CD4-positive, CD25-positive, alpha-beta regulatory T cell (primary cell): ENCODE results near the gene MUC13. TPM values are rescaled to one million over a fixed set of nuclear protein-coding genes. Genes with fewer than 3 reads are reported as not detected.

Experiments used
- ATAC-seq, 2 donors: fragments of 150-1000 bp; cut with Tn5 transposase; one replicate each; pipeline ENCODE4 v1.10.0; 2021; ENCODE audit warnings: low read depth in 2 of 2, moderate number of reproducible peaks in 2 of 2, moderate library complexity in 1 of 2
- DNase-seq, 3 donors: peaks; one replicate each; pipeline versions ENCODE4 v3.0.0 to v3.0.0-alpha.2; 2012 to 2022; ENCODE audit warnings: mixed read lengths in 1 of 3
- H3K27ac ChIP-seq: one replicate; pipeline ENCODE4 v1.7.0; 2013; ENCODE audit warnings: mild to moderate bottlenecking, low read length; ENCODE audit not compliant: insufficient read depth, poor library complexity, severe bottlenecking
- H3K27me3 ChIP-seq: one replicate; pipeline ENCODE4 v1.7.0; 2013; ENCODE audit warnings: low read length; ENCODE audit not compliant: control insufficient read depth, insufficient read depth
- H3K36me3 ChIP-seq: one replicate; pipeline ENCODE4 v1.7.0; 2013; ENCODE audit warnings: mild to moderate bottlenecking, low read length, moderate library complexity; ENCODE audit not compliant: control insufficient read depth, insufficient read depth
- H3K4me1 ChIP-seq: 2 replicates; pipeline ENCODE4 v1.7.0; 2013; ENCODE audit warnings: mild to moderate bottlenecking, low read length; ENCODE audit not compliant: insufficient read depth, control insufficient read depth, poor library complexity, severe bottlenecking
- H3K4me3 ChIP-seq: one replicate; pipeline ENCODE4 v1.7.0; 2013; ENCODE audit warnings: low read depth, mild to moderate bottlenecking, low read length, moderate library complexity
- H3K9me3 ChIP-seq, 2 experiments: 1 replicate in 1 of 2; 2 replicates in 1 of 2; pipeline ENCODE4 v1.7.0; 2013; ENCODE audit warnings: low read length in 2 of 2, mild to moderate bottlenecking in 1 of 2, moderate library complexity in 1 of 2; ENCODE audit not compliant: control insufficient read depth in 2 of 2
- H3K27ac Mint-ChIP-seq, 3 donors: one replicate each; pipeline ENCODE4 v1.8.0; 2020 to 2022; ENCODE audit warnings: mild to moderate bottlenecking in 3 of 3, mixed read lengths in 3 of 3, moderate library complexity in 2 of 3
- H3K27me3 Mint-ChIP-seq: one replicate; pipeline ENCODE4 v1.8.0; 2022; ENCODE audit warnings: mild to moderate bottlenecking, mixed read lengths
- H3K36me3 Mint-ChIP-seq: one replicate; pipeline ENCODE4 v1.8.0; 2020; ENCODE audit warnings: mixed read lengths
- H3K4me1 Mint-ChIP-seq, 4 donors: one replicate each; pipeline ENCODE4 v1.8.0; 2020 to 2022; ENCODE audit warnings: mixed read lengths in 4 of 4, mild to moderate bottlenecking in 1 of 4
- H3K4me3 Mint-ChIP-seq, 4 donors: one replicate each; pipeline ENCODE4 v1.8.0; 2020 to 2022; ENCODE audit warnings: mild to moderate bottlenecking in 4 of 4, mixed read lengths in 4 of 4, moderate library complexity in 3 of 4
- H3K9me3 Mint-ChIP-seq, 7 donors: one replicate each; pipeline ENCODE4 v1.8.0; 2020 to 2022; ENCODE audit warnings: mixed read lengths in 7 of 7, mild to moderate bottlenecking in 3 of 7, moderate library complexity in 2 of 7
- polyA plus RNA-seq, 4 donors: library from polyadenylated mRNA; unstranded; fragments of 300-500 nt; fragmentation: Illumina TruSeq; gene quantifications; one replicate each; pipeline ENCODE4 v1.2.3, GENCODE V29; 2021
- total RNA-seq: library from RNA; stranded (reverse); gene quantifications from one replicate; pipeline ENCODE4 v1.2.3, GENCODE V29; 2022

The MUC13 gene, protein sequence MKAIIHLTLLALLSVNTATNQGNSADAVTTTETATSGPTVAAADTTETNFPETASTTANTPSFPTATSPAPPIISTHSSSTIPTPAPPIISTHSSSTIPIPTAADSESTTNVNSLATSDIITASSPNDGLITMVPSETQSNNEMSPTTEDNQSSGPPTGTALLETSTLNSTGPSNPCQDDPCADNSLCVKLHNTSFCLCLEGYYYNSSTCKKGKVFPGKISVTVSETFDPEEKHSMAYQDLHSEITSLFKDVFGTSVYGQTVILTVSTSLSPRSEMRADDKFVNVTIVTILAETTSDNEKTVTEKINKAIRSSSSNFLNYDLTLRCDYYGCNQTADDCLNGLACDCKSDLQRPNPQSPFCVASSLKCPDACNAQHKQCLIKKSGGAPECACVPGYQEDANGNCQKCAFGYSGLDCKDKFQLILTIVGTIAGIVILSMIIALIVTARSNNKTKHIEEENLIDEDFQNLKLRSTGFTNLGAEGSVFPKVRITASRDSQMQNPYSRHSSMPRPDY
- total RNA-seq (0.49 TPM), polyA plus RNA-seq (not detected)

- peaks cover 39% of the 10 kb centered on the region for H3K27me3 Mint-ChIP-seq
- no peak within 1 kb of the TSS for H3K27ac Mint-ChIP-seq
- no peak within 1 kb of the TSS for H3K27ac ChIP-seq
- H3K9me3 Mint-ChIP-seq: peaks cover 0 to under 1% (median 0%) of the 10 kb centered on the region in 7 donors
- H3K4me1 ChIP-seq: no peaks in the 10 kb centered on the region
- H3K4me3 ChIP-seq: no peak within 1 kb of the TSS
- no peaks in the 10 kb centered on the region for H3K36me3 ChIP-seq
- H3K9me3 ChIP-seq: no peaks in the 10 kb centered on the region
- no peaks in the 10 kb centered on the region for H3K27me3 ChIP-seq
- DNase-seq: no peak
- H3K4me3 Mint-ChIP-seq: no peak within 1 kb of the TSS
- no peak for ATAC-seq
- no peaks in the 10 kb centered on the region for H3K36me3 Mint-ChIP-seq
- H3K4me1 Mint-ChIP-seq: no peaks in the 10 kb centered on the region
Observed at GRCh38 chr3:124934577-124934976, at the start of gene MUC13. TSS of gene MUC13 (minus strand) at chr3:124934751. CDS start at chr3:124934712, 39 bp downstream.

DNA sequence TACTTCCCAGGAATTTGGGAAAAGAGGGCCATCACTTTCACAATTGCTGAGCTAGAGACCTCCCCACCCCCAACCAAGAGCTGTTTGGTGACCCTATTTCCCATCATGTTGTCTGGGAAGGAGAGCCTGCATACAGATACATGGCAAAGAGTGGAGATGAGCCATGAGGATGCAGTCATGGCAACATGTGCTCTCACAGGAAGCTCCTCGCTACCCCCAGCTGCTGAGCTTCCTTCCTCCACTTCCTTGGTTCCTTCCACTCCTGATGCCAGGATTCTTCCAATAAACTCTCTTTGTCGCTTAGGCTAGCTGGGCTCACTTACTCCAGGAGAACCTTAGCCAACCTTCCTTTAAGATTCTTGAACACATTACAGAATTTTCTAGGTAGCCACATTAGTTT lies 48.3 kb upstream of the MUC13 start:
- H3K4me3 ChIP-seq: no peak overlapping the region
- Mint-ChIP-seq H3K36me3 (peaks cover 18% of the 10 kb centered on the region), H3K4me1 (peaks cover 0 to 2% (median 0%) of the 10 kb centered on the region in 4 donors), H3K9me3 (no peaks in the 10 kb centered on the region), H3K4me3 (no peak overlapping the region), H3K27ac (no peak overlapping the region), H3K27me3 (no peaks in the 10 kb centered on the region)
- H3K27ac ChIP-seq: no peak overlapping the region
- no peaks in the 10 kb centered on the region for H3K27me3 ChIP-seq
- no peaks in the 10 kb centered on the region for H3K4me1 ChIP-seq
- H3K9me3 ChIP-seq: no peaks in the 10 kb centered on the region
- peaks cover 13% of the 10 kb centered on the region for H3K36me3 ChIP-seq
- ATAC-seq (no peak), DNase-seq (no peak)

DNA sequence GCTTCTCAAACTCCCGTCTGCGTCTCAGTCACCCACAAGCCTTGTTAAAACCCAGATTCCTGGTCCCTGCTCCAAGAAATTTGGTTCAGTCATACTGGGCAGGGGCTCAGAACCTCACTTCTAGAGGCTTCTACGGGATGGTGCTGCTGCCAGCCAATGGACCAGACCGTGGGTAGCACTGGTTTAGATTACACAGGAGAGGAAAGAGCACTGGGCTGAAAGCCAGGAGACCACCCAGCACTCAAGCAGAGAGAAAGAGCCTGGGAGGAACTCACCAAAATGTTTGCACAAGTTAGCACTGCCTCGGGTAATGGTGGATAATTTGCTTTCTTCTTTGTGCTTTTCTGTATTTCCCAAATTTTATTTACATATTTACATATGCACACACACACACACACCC lies 46.9 kb upstream of the MUC13 start:
- peaks cover 0 to 2% (median 0%) of the 10 kb centered on the region in 4 donors for H3K4me1 Mint-ChIP-seq
- no peak for ATAC-seq
- H3K9me3 Mint-ChIP-seq: no peaks in the 10 kb centered on the region
- Histone ChIP-seq H3K9me3 (no peaks in the 10 kb centered on the region), H3K27ac (no peak overlapping the region), H3K4me1 (no peaks in the 10 kb centered on the region), H3K27me3 (no peaks in the 10 kb centered on the region), H3K36me3 (peaks cover 15% of the 10 kb centered on the region), H3K4me3 (no peak overlapping the region)
- peak overlapping the region in 1 of 3 donors; percentile 64 for H3K27ac Mint-ChIP-seq
- DNase-seq: no peak
- H3K36me3 Mint-ChIP-seq: peaks cover 31% of the 10 kb centered on the region
- no peak overlapping the region for H3K4me3 Mint-ChIP-seq
- H3K27me3 Mint-ChIP-seq: no peaks in the 10 kb centered on the region

- Histone ChIP-seq H3K27ac (no peak overlapping the region), H3K27me3 (no peaks in the 10 kb centered on the region), H3K4me1 (no peaks in the 10 kb centered on the region), H3K4me3 (no peak overlapping the region), H3K9me3 (no peaks in the 10 kb centered on the region), H3K36me3 (peaks cover 30% of the 10 kb centered on the region)
- Mint-ChIP-seq H3K27ac (no peak overlapping the region), H3K4me1 (peaks cover 0 to 2% (median 0%) of the 10 kb centered on the region in 4 donors), H3K36me3 (peaks cover 34% of the 10 kb centered on the region), H3K4me3 (no peak overlapping the region), H3K27me3 (no peaks in the 10 kb centered on the region), H3K9me3 (no peaks in the 10 kb centered on the region)
- DNase-seq (no peak), ATAC-seq (no peak)
Observed at GRCh38 chr3:124978627-124979026, 44.1 kb upstream of the MUC13 start.

DNA sequence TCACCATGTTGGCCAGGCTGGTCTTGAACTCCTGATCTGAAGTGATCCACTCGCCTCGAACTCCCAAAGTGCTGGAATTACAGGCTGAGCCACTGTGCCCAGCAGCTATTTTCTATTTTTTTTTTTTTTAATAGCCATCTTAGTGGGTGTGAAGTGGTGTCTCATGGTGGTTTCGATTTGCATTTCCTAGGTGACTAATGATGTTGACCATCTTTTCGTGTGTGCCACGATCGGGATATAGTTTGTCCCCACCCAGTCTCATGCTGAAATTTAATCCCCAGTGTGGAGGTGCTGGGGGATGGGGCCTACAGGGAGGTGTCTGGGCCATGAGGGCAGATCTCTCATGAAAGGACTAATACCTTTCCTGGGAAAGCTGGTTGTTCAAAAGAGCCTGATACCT lies 41.8 kb upstream of the MUC13 start:
- no peaks in the 10 kb centered on the region for H3K9me3 Mint-ChIP-seq
- Histone ChIP-seq H3K4me1 (no peaks in the 10 kb centered on the region), H3K9me3 (no peaks in the 10 kb centered on the region), H3K36me3 (peaks cover 39% of the 10 kb centered on the region), H3K4me3 (no peak overlapping the region), H3K27me3 (no peaks in the 10 kb centered on the region), H3K27ac (no peak overlapping the region)
- H3K4me3 Mint-ChIP-seq: no peak overlapping the region
- no peak overlapping the region for H3K27ac Mint-ChIP-seq
- DNase-seq (no peak), ATAC-seq (no peak)
- H3K36me3 Mint-ChIP-seq: peaks cover 42% of the 10 kb centered on the region
- H3K27me3 Mint-ChIP-seq: no peaks in the 10 kb centered on the region
- H3K4me1 Mint-ChIP-seq: no peaks in the 10 kb centered on the region

GRCh38 chr3:124974691-124975090 lies 40.1 kb upstream of the MUC13 start:
- H3K27me3 ChIP-seq: no peaks in the 10 kb centered on the region
- Mint-ChIP-seq H3K4me1 (no peaks in the 10 kb centered on the region), H3K27ac (peak overlapping the region in 1 of 3 donors; percentile 3), H3K27me3 (no peaks in the 10 kb centered on the region), H3K9me3 (no peaks in the 10 kb centered on the region), H3K36me3 (peaks cover 52% of the 10 kb centered on the region), H3K4me3 (no peak overlapping the region)
- H3K4me1 ChIP-seq: no peaks in the 10 kb centered on the region
- no peaks in the 10 kb centered on the region for H3K9me3 ChIP-seq
- ATAC-seq: no peak
- peaks cover 53% of the 10 kb centered on the region for H3K36me3 ChIP-seq
- no peak for DNase-seq
- no peak overlapping the region for H3K27ac ChIP-seq
- no peak overlapping the region for H3K4me3 ChIP-seq

DNA sequence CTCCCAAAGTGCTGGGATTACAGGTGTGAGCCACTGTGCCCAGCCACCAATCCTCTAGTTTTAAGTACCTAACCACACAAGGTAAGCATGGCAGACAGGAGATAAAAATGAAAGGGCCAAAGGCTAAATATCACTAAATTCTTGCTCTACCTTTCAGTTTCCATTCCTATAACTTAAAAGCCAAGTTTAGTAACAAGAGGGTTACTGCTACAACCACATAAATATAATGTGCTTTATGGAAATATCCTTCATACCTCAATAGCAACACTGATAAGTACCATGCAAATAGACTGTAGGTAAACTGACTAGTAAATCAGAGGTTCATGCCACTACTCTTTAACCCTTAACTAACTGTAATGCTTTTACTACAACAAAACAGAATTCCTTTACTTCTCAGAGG lies 38.7 kb upstream of the MUC13 start:
- Mint-ChIP-seq H3K27ac (no peak overlapping the region), H3K4me3 (no peak overlapping the region), H3K9me3 (no peaks in the 10 kb centered on the region), H3K36me3 (peaks cover 55% of the 10 kb centered on the region), H3K27me3 (no peaks in the 10 kb centered on the region), H3K4me1 (no peaks in the 10 kb centered on the region)
- no peaks in the 10 kb centered on the region for H3K4me1 ChIP-seq
- no peak for DNase-seq
- no peaks in the 10 kb centered on the region for H3K27me3 ChIP-seq
- no peaks in the 10 kb centered on the region for H3K9me3 ChIP-seq
- no peak for ATAC-seq
- H3K27ac ChIP-seq: no peak overlapping the region
- no peak overlapping the region for H3K4me3 ChIP-seq
- H3K36me3 ChIP-seq: peaks cover 60% of the 10 kb centered on the region

GRCh38 chr3:124972457-124972856 lies 37.9 kb upstream of the MUC13 start:
- peaks cover 56% of the 10 kb centered on the region for H3K36me3 ChIP-seq

More at GRCh38 chr3:124972457-124972856, 37.9 kb upstream of the MUC13 start:
- Histone ChIP-seq H3K27ac (no peak overlapping the region), H3K4me3 (no peak overlapping the region), H3K4me1 (no peaks in the 10 kb centered on the region), H3K27me3 (no peaks in the 10 kb centered on the region), H3K9me3 (no peaks in the 10 kb centered on the region)
- no peaks in the 10 kb centered on the region for H3K9me3 Mint-ChIP-seq
- no peaks in the 10 kb centered on the region for H3K27me3 Mint-ChIP-seq
- H3K4me1 Mint-ChIP-seq: no peaks in the 10 kb centered on the region
- ATAC-seq (no peak), DNase-seq (no peak)
- H3K4me3 Mint-ChIP-seq: no peak overlapping the region
- peaks cover 51% of the 10 kb centered on the region for H3K36me3 Mint-ChIP-seq
- H3K27ac Mint-ChIP-seq: no peak overlapping the region
